Measurements from ENCODE around the gene MRPS33.

GRCh38 chr7:141045126-141045841 is 30.5 kb upstream of the MRPS33 start:
- no peak for TF ChIP-seq CTCF (tag by site-specific recombination; IDR thresholded peaks at IDR 0.05)
- TF ChIP-seq YY1 (tag by site-specific recombination; IDR thresholded peaks at IDR 0.05) = no peak
- TF ChIP-seq GLIS2 (tag by site-specific recombination; IDR thresholded peaks at IDR 0.05) = no peak
- no peak for TF ChIP-seq ZNF24 (tag by site-specific recombination; IDR thresholded peaks at IDR 0.05)
- no peak for TF ChIP-seq REST (tag by site-specific recombination; IDR thresholded peaks at IDR 0.05)
- TF ChIP-seq ZNF174 (tag by site-specific recombination; IDR thresholded peaks at IDR 0.05) = no peak
- TF ChIP-seq BCL11A (tag by site-specific recombination; IDR thresholded peaks at IDR 0.05; ENCODE audit: low read depth) = no peak
- no peak for TF ChIP-seq ZNF302 (tag by site-specific recombination; IDR thresholded peaks at IDR 0.05; ENCODE audit: low read depth)
- no peak for TF ChIP-seq ZNF530 (tag by site-specific recombination; IDR thresholded peaks at IDR 0.05; ENCODE audit: low read depth)
- TF ChIP-seq ZNF639 (tag by site-specific recombination; IDR thresholded peaks at IDR 0.05) = no peak
- TF ChIP-seq ZFP37 (tag by site-specific recombination; IDR thresholded peaks at IDR 0.05) = no peak
- TF ChIP-seq ZNF416 (tag by site-specific recombination; IDR thresholded peaks at IDR 0.05) = no peak
